Loucy (cell line): ENCODE results near the gene OR6K6.

Experiments
- H2AFZ ChIP-seq: fragments of 200-600 bp; sonication (generic); 2 replicates; pipeline ENCODE4 v1.6.0; 2016; ENCODE audit warnings: antibody characterized with exemption, mild to moderate bottlenecking, low read length, moderate library complexity
- H3F3A ChIP-seq: fragments of 200-600 bp; 2 replicates; pipeline ENCODE4 v1.6.0; 2016; ENCODE audit warnings: antibody characterized with exemption, low read depth, mild to moderate bottlenecking
- H3K27me3 ChIP-seq: fragments of 200-600 bp; sonication (generic); 2 replicates; pipeline ENCODE4 v1.6.1; 2014; ENCODE audit warnings: low read length, mild to moderate bottlenecking; ENCODE audit not compliant: insufficient read depth, poor library complexity, severe bottlenecking
- H3K36me3 ChIP-seq: fragments of 200-600 bp; sonication (generic); 2 replicates; pipeline ENCODE4 v1.6.1; 2016; ENCODE audit warnings: low read length; ENCODE audit not compliant: insufficient read depth
- H3K4me1 ChIP-seq: fragments of 200-600 bp; sonication (generic); 2 replicates; pipeline ENCODE4 v1.5.1; 2014; ENCODE audit warnings: low read length, mild to moderate bottlenecking; ENCODE audit not compliant: insufficient read depth, poor library complexity, severe bottlenecking
- H3K4me2 ChIP-seq: fragments of 200-600 bp; sonication (generic); 2 replicates; pipeline ENCODE4 v1.6.0; 2014; ENCODE audit warnings: antibody characterized with exemption, low read length, low read depth, mild to moderate bottlenecking; ENCODE audit not compliant: poor library complexity, severe bottlenecking
- H3K4me3 ChIP-seq: fragments of 200-600 bp; sonication (generic); 2 replicates; pipeline ENCODE4 v1.5.1; 2014; ENCODE audit warnings: low read length, mild to moderate bottlenecking, mixed read lengths; ENCODE audit not compliant: poor library complexity, severe bottlenecking
- H3K79me2 ChIP-seq: fragments of 200-600 bp; sonication (generic); 2 replicates; pipeline ENCODE4 v1.6.1; 2014; ENCODE audit warnings: low read length; ENCODE audit not compliant: insufficient read depth
- H3K9ac ChIP-seq: fragments of 200-600 bp; sonication (generic); 2 replicates; pipeline ENCODE4 v1.6.0; 2014; ENCODE audit warnings: mild to moderate bottlenecking, low read depth, low read length, moderate library complexity; ENCODE audit not compliant: poor library complexity, severe bottlenecking
- H3K9me2 ChIP-seq: fragments of 200-600 bp; sonication (generic); replicated peaks from 2 replicates; pipeline ENCODE4 v1.6.1; 2016; ENCODE audit warnings: low read depth, low read length, mixed read lengths
- H3K9me3 ChIP-seq: fragments of 200-600 bp; sonication (generic); 2 replicates; pipeline ENCODE4 v1.6.1; 2014; ENCODE audit warnings: mild to moderate bottlenecking, antibody characterized with exemption, low read length, low read depth; ENCODE audit not compliant: insufficient read depth
- H4K20me1 ChIP-seq: fragments of 200-600 bp; sonication (generic); 2 replicates; pipeline ENCODE4 v1.6.0; 2014; ENCODE audit warnings: antibody characterized with exemption, low read length, mild to moderate bottlenecking; ENCODE audit not compliant: insufficient read depth, poor library complexity, severe bottlenecking
- EZH2phosphoT487 ChIP-seq: fragments of 200-600 bp; IDR thresholded peaks from 2 replicates; pipeline ENCODE4 v1.6.1; 2018; ENCODE audit warnings: antibody characterized with exemption, mild to moderate bottlenecking, moderate library complexity, borderline replicate concordance
- TF ChIP-seq, protein P1 (sequence below): fragments of 200-600 bp; sonication (generic); conservative IDR thresholded peaks from 2 replicates; pipeline ENCODE4 v1.5.1; 2014; ENCODE audit warnings: mild to moderate bottlenecking, antibody characterized with exemption, low read length

OR6K6 gene

GRCh38 chr1:158728510-158729225 is 25.9 kb upstream of the OR6K6 start:
- Histone ChIP-seq H3K9ac (no peak overlapping the region), H4K20me1 (no peaks in the 10 kb centered on the region), H3K9me2 (no peaks in the 10 kb centered on the region), H3K79me2 (no peaks in the 10 kb centered on the region), H3K36me3 (no peaks in the 10 kb centered on the region), H3F3A (no peaks in the 10 kb centered on the region), H3K4me1 (no peaks in the 10 kb centered on the region), H3K9me3 (no peaks in the 10 kb centered on the region), H3K4me2 (no peak overlapping the region), H2AFZ (no peak overlapping the region), H3K27me3 (no peaks in the 10 kb centered on the region), H3K4me3 (no peak overlapping the region)
- TF ChIP-seq, protein P1, sequence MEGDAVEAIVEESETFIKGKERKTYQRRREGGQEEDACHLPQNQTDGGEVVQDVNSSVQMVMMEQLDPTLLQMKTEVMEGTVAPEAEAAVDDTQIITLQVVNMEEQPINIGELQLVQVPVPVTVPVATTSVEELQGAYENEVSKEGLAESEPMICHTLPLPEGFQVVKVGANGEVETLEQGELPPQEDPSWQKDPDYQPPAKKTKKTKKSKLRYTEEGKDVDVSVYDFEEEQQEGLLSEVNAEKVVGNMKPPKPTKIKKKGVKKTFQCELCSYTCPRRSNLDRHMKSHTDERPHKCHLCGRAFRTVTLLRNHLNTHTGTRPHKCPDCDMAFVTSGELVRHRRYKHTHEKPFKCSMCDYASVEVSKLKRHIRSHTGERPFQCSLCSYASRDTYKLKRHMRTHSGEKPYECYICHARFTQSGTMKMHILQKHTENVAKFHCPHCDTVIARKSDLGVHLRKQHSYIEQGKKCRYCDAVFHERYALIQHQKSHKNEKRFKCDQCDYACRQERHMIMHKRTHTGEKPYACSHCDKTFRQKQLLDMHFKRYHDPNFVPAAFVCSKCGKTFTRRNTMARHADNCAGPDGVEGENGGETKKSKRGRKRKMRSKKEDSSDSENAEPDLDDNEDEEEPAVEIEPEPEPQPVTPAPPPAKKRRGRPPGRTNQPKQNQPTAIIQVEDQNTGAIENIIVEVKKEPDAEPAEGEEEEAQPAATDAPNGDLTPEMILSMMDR = no peak
- no peak for TF ChIP-seq EZH2phosphoT487

- Histone ChIP-seq H2AFZ (0 out of 2 replicates have a peak overlapping the region, but pooled peaks have one; percentile 6), H3K4me1 (no peaks in the 10 kb centered on the region), H3F3A (no peaks in the 10 kb centered on the region), H4K20me1 (no peaks in the 10 kb centered on the region), H3K27me3 (no peaks in the 10 kb centered on the region), H3K4me3 (no peak overlapping the region), H3K9ac (no peak overlapping the region), H3K9me2 (no peaks in the 10 kb centered on the region), H3K36me3 (no peaks in the 10 kb centered on the region), H3K9me3 (no peaks in the 10 kb centered on the region), H3K4me2 (peak overlapping the region; percentile 25), H3K79me2 (no peaks in the 10 kb centered on the region)
- TF ChIP-seq, protein P1 = no peak
- TF ChIP-seq EZH2phosphoT487 = no peak
Measured at GRCh38 chr1:158730453-158730852, 24.1 kb upstream of the OR6K6 start.

DNA sequence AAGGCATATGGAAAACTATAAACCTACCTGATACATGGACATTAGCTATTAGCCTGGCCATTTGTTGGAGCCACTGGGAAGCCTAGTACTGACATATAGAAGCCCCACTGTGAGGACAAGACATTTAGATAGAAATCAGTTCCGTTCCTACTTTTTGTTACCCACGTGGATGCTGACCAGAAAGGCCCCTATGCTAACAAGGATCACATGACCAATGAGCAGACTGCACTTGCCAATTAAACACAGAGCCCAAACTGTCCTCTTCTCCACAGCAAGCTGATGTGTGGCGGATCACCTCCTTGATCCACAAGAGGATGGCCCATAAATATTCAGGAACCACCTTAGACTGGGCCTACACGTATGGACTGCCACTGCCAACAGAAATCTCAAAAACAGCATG is 22.8 kb upstream of the OR6K6 start:
- Histone ChIP-seq H3K27me3 (no peaks in the 10 kb centered on the region), H3K4me1 (no peaks in the 10 kb centered on the region), H3K9me3 (no peaks in the 10 kb centered on the region), H3K4me3 (no peak overlapping the region), H2AFZ (no peak overlapping the region), H3K9ac (no peak overlapping the region), H3K9me2 (no peaks in the 10 kb centered on the region), H3F3A (no peaks in the 10 kb centered on the region), H3K4me2 (no peak overlapping the region), H3K36me3 (no peaks in the 10 kb centered on the region), H4K20me1 (no peaks in the 10 kb centered on the region), H3K79me2 (no peaks in the 10 kb centered on the region)
- TF ChIP-seq, protein P1 = no peak
- no peak for TF ChIP-seq EZH2phosphoT487
